Ishikawa (cell line): ENCODE measurements around the gene DYRK1A.

Experiments used
- EP300 ChIP-seq: IDR thresholded peaks from 2 replicates; pipeline ENCODE4 v1.6.1; 2012; ENCODE audit warnings: borderline replicate concordance
- YY1 ChIP-seq: IDR thresholded peaks from 2 replicates; pipeline ENCODE4 v1.6.1; 2012; ENCODE audit warnings: low read depth

DNA sequence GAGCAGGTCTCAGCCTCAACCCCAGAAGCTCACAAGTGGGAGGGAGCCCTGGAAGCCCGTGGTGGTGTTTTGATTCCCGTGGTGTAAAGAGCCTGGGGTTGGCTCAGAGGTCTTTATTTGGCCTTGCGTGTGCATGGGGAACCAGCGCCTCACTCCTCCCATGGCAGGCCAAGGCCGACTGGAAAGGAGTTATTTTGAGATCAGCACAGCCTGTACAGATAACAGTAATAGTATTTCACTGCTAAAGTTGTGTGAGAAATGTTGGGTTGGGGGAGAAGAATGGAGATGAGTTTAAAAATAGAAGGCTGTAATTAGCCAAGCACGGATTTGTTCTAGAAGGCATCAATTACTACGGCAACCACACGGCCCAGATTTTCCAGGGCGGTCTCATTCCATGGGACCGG is 186.5 kb downstream of the DYRK1A start:
- TF ChIP-seq YY1 (no peak), EP300 (no peak)
